Esophagus (tissue), 2 donors: Measurements from ENCODE around the gene TPPP. TPM values are rescaled to one million over a fixed set of nuclear protein-coding genes. Genes with fewer than 3 reads are reported as not detected.
"Not testable (repeated sequence)": the region's sequence is repeated elsewhere in the genome, so short reads cannot be mapped to it uniquely, and the experiment has no call there.

Experiments used
- H3K27ac ChIP-seq, 2 donors: one replicate each; pipeline ENCODE4 v1.5.1; 2013; ENCODE audit warnings: low read depth in 2 of 2, mild to moderate bottlenecking in 2 of 2, inconsistent platforms in 1 of 2, low read length in 1 of 2, moderate library complexity in 1 of 2
- H3K27me3 ChIP-seq, 2 donors: one replicate each; pipeline ENCODE4 v1.6.1; 2013; ENCODE audit warnings: low read length in 2 of 2, control low read depth in 1 of 2, mild to moderate bottlenecking in 1 of 2; ENCODE audit not compliant: insufficient read depth in 2 of 2, control insufficient read depth in 1 of 2
- H3K36me3 ChIP-seq, 2 donors: one replicate each; pipeline ENCODE4 v1.6.1; 2013; ENCODE audit warnings: low read length in 1 of 2; ENCODE audit not compliant: control insufficient read depth in 2 of 2, insufficient read depth in 2 of 2
- H3K4me1 ChIP-seq, 2 donors: one replicate each; pipeline ENCODE4 v1.6.1; 2013; ENCODE audit warnings: low read length in 1 of 2; ENCODE audit not compliant: control insufficient read depth in 2 of 2, insufficient read depth in 2 of 2
- H3K4me3 ChIP-seq, 2 donors: one replicate each; pipeline ENCODE4 v1.5.1; 2013; ENCODE audit warnings: low read length in 2 of 2, mild to moderate bottlenecking in 2 of 2, low read depth in 1 of 2, moderate library complexity in 1 of 2
- H3K9me3 ChIP-seq, 2 donors: one replicate each; pipeline ENCODE4 v1.6.1; 2013; ENCODE audit warnings: mild to moderate bottlenecking in 2 of 2, low read depth in 1 of 2, low read length in 1 of 2, moderate library complexity in 1 of 2; ENCODE audit not compliant: control insufficient read depth in 2 of 2, insufficient read depth in 1 of 2
- WGBS, 2 donors: extraction: QIAGEN DNeasy Blood & Tissue Kit; methylation state at CpG; one replicate each; pipeline ENCODE4 v1.1.7; 2013; 5-methylcytosine and 5-hydroxymethylcytosine counted together
- polyA plus RNA-seq, 2 donors: library from polyadenylated mRNA; stranded (reverse); fragments of 200-250 nt; gene quantifications; one replicate each; pipeline ENCODE4 v1.2.3, GENCODE V29; 2013
- donor health status: healthy with polysubstance abuse.
- donor health status: Bipolar disorder and iron deficiency.

The TPPP gene
- polyA plus RNA-seq, 2 donors: 1.7 to 2.7 TPM

GRCh38 chr5:695475-695874 is 2.3 kb upstream of the TPPP start:
- not testable (repeated sequence) for H3K27ac ChIP-seq, H3K36me3 ChIP-seq, H3K4me1 ChIP-seq, H3K27me3 ChIP-seq, H3K4me3 ChIP-seq, H3K9me3 ChIP-seq
- 67 to 89% methylated on average over 3 to 9 of the region's 13 CpGs for WGBS, 2 donors

- not testable (repeated sequence) for H3K4me3 ChIP-seq, H3K9me3 ChIP-seq, H3K36me3 ChIP-seq, H3K27ac ChIP-seq, H3K27me3 ChIP-seq, H3K4me1 ChIP-seq
- WGBS, 2 donors: 8 to 10% methylated on average over 10 to 14 of the region's 22 CpGs
Observed at GRCh38 chr5:694042-694431, 885 bp upstream of the TPPP start.

GRCh38 chr5:692529-693041 is 567 bp downstream of the TPPP start:
- WGBS, 2 donors: 1% methylated on average over 33 to 40 of the region's 41 CpGs
- H3K4me1 ChIP-seq, H3K9me3 ChIP-seq, H3K27me3 ChIP-seq, H3K36me3 ChIP-seq: not testable (repeated sequence)
- Histone ChIP-seq H3K27ac (peak overlapping the region; percentile 22 to 54), H3K4me3 (peak overlapping the region; percentile 47 to 62)

GRCh38 chr5:691817-692528 is 1.2 kb downstream of the TPPP start:
- no peaks in the 10 kb centered on the region for H3K4me1 ChIP-seq
- no peak overlapping the region for H3K27ac ChIP-seq
- H3K4me3 ChIP-seq: peak overlapping the region; percentile 47 to 62
- H3K36me3 ChIP-seq: no peaks in the 10 kb centered on the region
- H3K9me3 ChIP-seq: no peaks in the 10 kb centered on the region
- 13 to 14% methylated on average over 2 of the region's 2 CpGs for WGBS, 2 donors
- no peaks in the 10 kb centered on the region for H3K27me3 ChIP-seq

GRCh38 chr5:691049-691448 is 2.1 kb downstream of the TPPP start:
- not testable (repeated sequence) for H3K36me3 ChIP-seq, H3K4me3 ChIP-seq, H3K27ac ChIP-seq, H3K4me1 ChIP-seq, H3K27me3 ChIP-seq, H3K9me3 ChIP-seq
- WGBS, 2 donors: no CpG with 5 or more reads among the region's 23 CpGs

- no CpG with 5 or more reads among the region's 12 CpGs for WGBS, 2 donors
- not testable (repeated sequence) for H3K27me3 ChIP-seq, H3K36me3 ChIP-seq, H3K27ac ChIP-seq, H3K9me3 ChIP-seq, H3K4me1 ChIP-seq, H3K4me3 ChIP-seq
Observed at GRCh38 chr5:690293-690692, 2.9 kb downstream of the TPPP start.

- H3K27me3 ChIP-seq, H3K4me1 ChIP-seq, H3K9me3 ChIP-seq, H3K27ac ChIP-seq, H3K4me3 ChIP-seq, H3K36me3 ChIP-seq: not testable (repeated sequence)
- WGBS, 2 donors: 83 to 84% methylated on average over 17 to 18 of the region's 30 CpGs
Observed at GRCh38 chr5:688348-689010, 4.7 kb downstream of the TPPP start.

- H3K27ac ChIP-seq, H3K4me3 ChIP-seq, H3K9me3 ChIP-seq, H3K36me3 ChIP-seq, H3K27me3 ChIP-seq, H3K4me1 ChIP-seq: not testable (repeated sequence)
- WGBS, 2 donors: 80 to 85% methylated on average over 9 to 12 of the region's 12 CpGs
Observed at GRCh38 chr5:686936-687335, 6.2 kb downstream of the TPPP start.

- H3K4me1 ChIP-seq, H3K4me3 ChIP-seq, H3K9me3 ChIP-seq, H3K27me3 ChIP-seq, H3K27ac ChIP-seq, H3K36me3 ChIP-seq: not testable (repeated sequence)
- 91 to 93% methylated on average over 11 of the region's 12 CpGs for WGBS, 2 donors
Observed at GRCh38 chr5:686172-686523, 7.0 kb downstream of the TPPP start.
